WTC11 (cell line): ENCODE measurements around the gene SCN3A. TPM values are rescaled to one million over a fixed set of nuclear protein-coding genes. Genes with fewer than 3 reads are reported as not detected.

Experiments used
- ATAC-seq: fragments of 200-7000 bp; cut with Tn5 transposase; 2 replicates; pipeline ENCODE4 v1.10.0; 2021; ENCODE audit warnings: mild to moderate bottlenecking, moderate library complexity
- CTCF ChIA-PET: fragments of 300-600 bp; sonication (Branson Sonifier 250); formaldehyde crosslinking; loops from one replicate; lab custom pipeline; 2021; ENCODE audit warnings: antibody characterized with exemption; lab: Charles Lee
- POLR2A ChIA-PET: fragments of 350-600 bp; sonication (Branson Sonifier 250); formaldehyde crosslinking; loops from one replicate; lab custom pipeline; 2021; ENCODE audit warnings: antibody characterized with exemption; lab: Charles Lee
- DNase-seq: peaks from one replicate; pipeline ENCODE4 v3.0.0; 2021; ENCODE audit warnings: low spot score
- H3K27ac Mint-ChIP-seq: 2 replicates; pipeline ENCODE4 v1.8.0; 2021; ENCODE audit warnings: mixed read lengths
- H3K27me3 Mint-ChIP-seq: 2 replicates; pipeline ENCODE4 v1.8.0; 2021; ENCODE audit warnings: low read depth, mild to moderate bottlenecking, moderate library complexity, mixed read lengths
- H3K36me3 Mint-ChIP-seq: 2 replicates; pipeline ENCODE4 v1.8.0; 2021; ENCODE audit warnings: mixed read lengths
- H3K4me1 Mint-ChIP-seq: 2 replicates; pipeline ENCODE4 v1.8.0; 2022; ENCODE audit warnings: mixed read lengths
- H3K4me3 Mint-ChIP-seq: 2 replicates; pipeline ENCODE4 v1.8.0; 2021; ENCODE audit warnings: mild to moderate bottlenecking, moderate library complexity, mixed read lengths
- H3K9me3 Mint-ChIP-seq: 2 replicates; pipeline ENCODE4 v1.8.0; 2021; ENCODE audit warnings: mixed read lengths
- ARID4B ChIP-seq: sonication (generic); formaldehyde crosslinking; IDR thresholded peaks from 2 replicates; pipeline ENCODE4 v1.8.0; 2023; ENCODE audit warnings: missing genetic modification reagents, mild to moderate bottlenecking, borderline replicate concordance
- ATF2 ChIP-seq: sonication (generic); formaldehyde crosslinking; IDR thresholded peaks from 2 replicates; pipeline ENCODE4 v1.8.1; 2022; ENCODE audit warnings: low read depth, missing genetic modification reagents, borderline replicate concordance
- CREM ChIP-seq: sonication (generic); formaldehyde crosslinking; IDR thresholded peaks from 2 replicates; pipeline ENCODE4 v1.8.1; 2022; ENCODE audit warnings: mild to moderate bottlenecking, missing genetic modification reagents, moderate library complexity
- FOXJ3 ChIP-seq: sonication (generic); formaldehyde crosslinking; IDR thresholded peaks from 2 replicates; pipeline ENCODE4 v1.9.0; 2021; ENCODE audit warnings: missing genetic modification reagents, mild to moderate bottlenecking, borderline replicate concordance
- FOXP1 ChIP-seq: sonication (generic); formaldehyde crosslinking; IDR thresholded peaks from 2 replicates; pipeline ENCODE4 v1.8.0; 2022; ENCODE audit warnings: missing genetic modification reagents, mild to moderate bottlenecking, moderate library complexity, borderline replicate concordance
- HMGXB4 ChIP-seq: sonication (generic); formaldehyde crosslinking; IDR thresholded peaks from 2 replicates; pipeline ENCODE4 v1.8.1; 2023; ENCODE audit warnings: mild to moderate bottlenecking, moderate library complexity, missing genetic modification reagents
- MLX ChIP-seq: sonication (generic); formaldehyde crosslinking; IDR thresholded peaks from 2 replicates; pipeline ENCODE4 v1.8.1; 2023; ENCODE audit warnings: mild to moderate bottlenecking, missing genetic modification reagents, moderate library complexity
- OVOL2 ChIP-seq: fragments of 250-450 bp; sonication (Bioruptor Pico); IDR thresholded peaks from 2 replicates; pipeline ENCODE4 v1.9.0; 2021; ENCODE audit warnings: mild to moderate bottlenecking, borderline replicate concordance
- PREB ChIP-seq: sonication (generic); formaldehyde crosslinking; IDR thresholded peaks from 2 replicates; pipeline ENCODE4 v1.8.1; 2022; ENCODE audit warnings: mild to moderate bottlenecking, missing genetic modification reagents, moderate library complexity, borderline replicate concordance
- STAT6 ChIP-seq: sonication (generic); formaldehyde crosslinking; conservative IDR thresholded peaks from 2 replicates; pipeline ENCODE4 v1.8.1; 2023; ENCODE audit warnings: mild to moderate bottlenecking, low read depth, missing genetic modification reagents, moderate library complexity
- TEAD4 ChIP-seq: sonication (generic); formaldehyde crosslinking; IDR thresholded peaks from 2 replicates; pipeline ENCODE4 v1.8.0; 2022; ENCODE audit warnings: mild to moderate bottlenecking, missing genetic modification reagents
- USF2 ChIP-seq: sonication (generic); formaldehyde crosslinking; IDR thresholded peaks from 2 replicates; pipeline ENCODE4 v1.8.1; 2023; ENCODE audit warnings: mild to moderate bottlenecking, missing genetic modification reagents, moderate library complexity
- ZNF232 ChIP-seq: sonication (generic); formaldehyde crosslinking; IDR thresholded peaks from 2 replicates; pipeline ENCODE4 v1.8.0; 2022; ENCODE audit warnings: mild to moderate bottlenecking, missing genetic modification reagents
- ZNF263 ChIP-seq: sonication (generic); formaldehyde crosslinking; IDR thresholded peaks from 2 replicates; pipeline ENCODE4 v1.8.1; 2022; ENCODE audit warnings: low read depth, mild to moderate bottlenecking, moderate library complexity, missing genetic modification reagents
- ZNF416 ChIP-seq: fragments of 250-450 bp; sonication (Bioruptor Pico); IDR thresholded peaks from 2 replicates; pipeline ENCODE4 v1.9.0; 2021; ENCODE audit warnings: mild to moderate bottlenecking, inconsistent platforms
- ZSCAN18 ChIP-seq: fragments of 250-450 bp; sonication (Bioruptor Pico); IDR thresholded peaks from 2 replicates; pipeline ENCODE4 v2.1.2; 2022; ENCODE audit warnings: mild to moderate bottlenecking, moderate library complexity
- total RNA-seq: library from RNA; stranded (reverse); gene quantifications from 3 replicates; pipeline ENCODE4 v1.2.3, GENCODE V29; 2021

SCN3A gene
- total RNA-seq, 1 experiment from 2014 or later: 0.04 TPM

GRCh38 chr2:165122521-165122920, 81.3 kb downstream of the SCN3A start (continued):
- no peak for TF ChIP-seq USF2 (CRISPR knock-in tag)
- no peak for TF ChIP-seq CREM (CRISPR knock-in tag)
- TF ChIP-seq ZNF232 (CRISPR knock-in tag): no peak
- TF ChIP-seq ZNF263 (CRISPR knock-in tag): no peak
- no peak for TF ChIP-seq ZNF416 (CRISPR knock-in tag)

GRCh38 chr2:165120740-165121467, 82.9 kb downstream of the SCN3A start:
- ChIA-PET POLR2A (interaction anchor here (0.6 kb wide), 1 partner anchor 19 kb away, joined by 3 read pairs; no protein-coding TSS in a partner anchor), CTCF (interaction anchor here (0.6 kb wide), 1 partner anchor 92 kb away, joined by 4 read pairs; no protein-coding TSS in a partner anchor)
- DNase-seq (no peak), ATAC-seq (no peak)
- TF ChIP-seq FOXJ3 (CRISPR knock-in tag) (no peak), STAT6 (CRISPR knock-in tag) (no peak), MLX (no peak), PREB (CRISPR knock-in tag) (no peak), ZNF232 (CRISPR knock-in tag) (no peak), OVOL2 (CRISPR knock-in tag) (no peak), ARID4B (CRISPR knock-in tag) (no peak), FOXP1 (no peak), ZSCAN18 (CRISPR knock-in tag) (no peak), TEAD4 (no peak), HMGXB4 (CRISPR knock-in tag) (no peak), ATF2 (no peak)
- Mint-ChIP-seq H3K4me1 (peaks cover 3% of the 10 kb centered on the region; the same call in 1 of the 2 replicates), H3K9me3 (no peaks in the 10 kb centered on the region), H3K36me3 (no peaks in the 10 kb centered on the region), H3K4me3 (no peak overlapping the region), H3K27ac (no peak overlapping the region), H3K27me3 (no peaks in the 10 kb centered on the region)
